Astrocyte of the cerebellum (primary cell): ENCODE measurements around the gene SLC15A3.

ENCODE experiments used
- DNase-seq: peaks from one replicate; pipeline ENCODE4 v3.0.0-alpha.2; 2011; ENCODE audit warnings: low read depth
- H3K4me3 ChIP-seq: 2 replicates; pipeline ENCODE4 v1.5.1; 2011; ENCODE audit warnings: mild to moderate bottlenecking, low read depth, low read length, moderate library complexity
- in situ Hi-C: cut with HindIII; loops from 2 replicates; pipeline ENCODE4 v1.10.0; 2017; ENCODE audit warnings: low sequenced_read_pairs
- TF ChIP-seq, protein P1 (sequence below): IDR thresholded peaks from 2 replicates; pipeline ENCODE4 v1.5.1; 2012; ENCODE audit warnings: low read length, low read depth, moderate library complexity, mild to moderate bottlenecking; ENCODE audit errors: missing control alignments

Gene SLC15A3

DNA sequence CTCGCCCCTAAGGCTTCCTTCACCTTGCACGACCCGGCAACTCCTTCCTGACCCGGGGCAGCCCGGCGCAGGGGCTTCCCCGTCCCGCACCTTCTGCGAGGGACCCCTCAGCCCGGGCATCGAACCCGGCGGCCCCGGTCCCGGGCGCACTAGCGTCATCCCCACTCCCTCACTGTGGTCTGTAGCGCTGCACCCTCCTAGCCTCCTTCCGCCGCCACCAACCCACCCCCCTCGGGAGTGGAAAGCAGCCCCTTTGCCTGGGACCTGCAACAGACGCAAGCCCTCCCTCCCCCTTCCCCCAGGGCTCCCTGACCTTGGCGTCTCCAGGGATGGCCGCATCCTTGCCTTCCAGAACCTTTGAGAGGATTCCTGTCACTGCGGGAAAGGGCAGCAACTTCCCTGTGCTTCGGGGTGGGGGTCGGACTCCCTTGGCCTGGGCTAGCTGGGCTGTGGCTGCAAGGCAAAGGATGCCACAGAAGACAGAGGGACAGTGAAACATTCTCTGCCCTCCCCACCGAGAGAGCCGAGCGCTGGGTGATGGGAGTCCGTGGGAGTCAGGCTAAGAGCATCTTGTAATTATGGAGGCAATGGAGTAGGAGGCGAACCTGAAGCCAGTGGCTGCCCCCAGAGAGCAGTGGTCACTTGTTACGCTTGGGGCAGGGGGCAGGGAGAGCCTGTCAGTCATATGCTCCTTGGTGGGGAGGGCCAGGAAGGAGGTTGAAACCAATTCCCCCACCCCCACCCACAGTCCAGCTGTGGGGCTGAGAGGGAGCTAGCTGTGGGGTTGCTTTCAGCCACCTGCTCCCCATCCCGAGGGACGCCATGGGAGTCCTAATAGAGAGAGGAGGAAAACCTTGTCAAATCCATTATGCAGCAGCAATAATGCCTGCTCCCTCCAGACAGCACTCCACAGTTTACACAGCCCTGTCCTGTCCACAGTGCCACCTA is 26.8 kb downstream of the SLC15A3 start:
- in situ Hi-C loops = loop anchor here (5.0 kb wide), 1 partner anchor 207 kb away; no protein-coding TSS in a partner anchor
- no peak for DNase-seq
- TF ChIP-seq, protein P1, sequence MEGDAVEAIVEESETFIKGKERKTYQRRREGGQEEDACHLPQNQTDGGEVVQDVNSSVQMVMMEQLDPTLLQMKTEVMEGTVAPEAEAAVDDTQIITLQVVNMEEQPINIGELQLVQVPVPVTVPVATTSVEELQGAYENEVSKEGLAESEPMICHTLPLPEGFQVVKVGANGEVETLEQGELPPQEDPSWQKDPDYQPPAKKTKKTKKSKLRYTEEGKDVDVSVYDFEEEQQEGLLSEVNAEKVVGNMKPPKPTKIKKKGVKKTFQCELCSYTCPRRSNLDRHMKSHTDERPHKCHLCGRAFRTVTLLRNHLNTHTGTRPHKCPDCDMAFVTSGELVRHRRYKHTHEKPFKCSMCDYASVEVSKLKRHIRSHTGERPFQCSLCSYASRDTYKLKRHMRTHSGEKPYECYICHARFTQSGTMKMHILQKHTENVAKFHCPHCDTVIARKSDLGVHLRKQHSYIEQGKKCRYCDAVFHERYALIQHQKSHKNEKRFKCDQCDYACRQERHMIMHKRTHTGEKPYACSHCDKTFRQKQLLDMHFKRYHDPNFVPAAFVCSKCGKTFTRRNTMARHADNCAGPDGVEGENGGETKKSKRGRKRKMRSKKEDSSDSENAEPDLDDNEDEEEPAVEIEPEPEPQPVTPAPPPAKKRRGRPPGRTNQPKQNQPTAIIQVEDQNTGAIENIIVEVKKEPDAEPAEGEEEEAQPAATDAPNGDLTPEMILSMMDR = no peak
- H3K4me3 ChIP-seq = peak overlapping the region; percentile 76

DNA sequence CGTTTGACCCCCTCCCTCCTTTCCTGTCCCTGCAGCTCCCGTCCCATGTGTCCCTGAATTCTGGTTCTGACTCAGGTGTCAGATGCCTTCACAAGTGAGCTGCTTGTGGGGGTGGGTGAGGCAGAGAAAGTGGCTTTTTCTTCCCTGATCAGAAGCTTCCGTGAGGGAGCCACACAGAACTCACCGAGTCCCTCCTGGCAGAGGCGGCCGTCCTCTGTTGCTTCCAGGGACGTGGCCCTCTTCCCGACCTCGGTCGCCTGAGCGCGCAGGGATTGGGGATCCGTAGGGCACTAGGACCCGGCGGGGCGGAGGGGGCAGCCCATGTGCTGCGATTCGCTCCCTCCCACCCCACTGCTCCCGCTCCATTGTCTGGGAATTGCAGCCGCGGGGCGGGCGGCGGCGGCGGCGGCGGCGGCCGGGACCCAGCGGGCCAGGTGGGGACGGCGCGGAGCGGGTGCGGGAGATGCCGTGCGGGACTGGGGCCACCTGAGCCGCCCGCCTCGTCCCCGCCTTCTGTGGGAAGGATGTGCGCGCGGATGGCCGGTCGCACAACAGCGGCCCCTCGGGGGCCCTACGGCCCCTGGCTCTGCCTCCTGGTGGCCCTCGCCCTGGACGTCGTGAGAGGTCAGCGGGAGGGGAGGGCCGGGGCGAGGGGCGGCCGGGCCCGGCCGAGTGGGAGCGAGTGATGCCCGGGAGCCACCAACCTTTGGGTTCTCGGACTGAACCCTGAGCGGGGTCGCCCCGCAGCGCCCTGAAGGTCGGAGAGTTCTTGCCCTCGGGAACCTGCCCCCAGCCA is 27.7 kb downstream of the SLC15A3 start, which contains the start of gene TMEM132A:
Gene TMEM132A (plus strand): TSS at position 351 of the 796 bp plus-strand sequence. CDS start 174 bp downstream, at position 525.
- TF ChIP-seq, protein P1 = no peak
- peak within 1 kb of the TSS; percentile 76 for H3K4me3 ChIP-seq
- in situ Hi-C loops = loop anchor here (5.0 kb wide), 1 partner anchor 208 kb away; no protein-coding TSS in a partner anchor
- DNase-seq = no peak

DNA sequence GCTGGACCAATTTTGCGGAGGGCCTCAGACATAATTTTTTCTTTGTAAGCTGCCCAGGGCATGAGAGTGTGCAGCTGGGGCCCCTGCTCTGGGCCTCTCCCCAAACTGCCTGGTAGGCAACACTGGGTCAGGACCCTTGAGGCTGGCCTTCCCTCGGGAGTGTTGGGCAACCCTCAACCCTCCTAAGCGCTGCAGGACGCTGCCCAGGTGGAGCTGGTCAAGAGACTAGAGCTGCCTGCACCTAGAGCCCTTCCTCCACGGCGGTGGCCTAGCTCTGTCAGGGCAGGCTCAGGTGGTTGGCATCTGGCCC is 28.2 kb downstream of the SLC15A3 start:
- TF ChIP-seq, protein P1 = no peak

DNA sequence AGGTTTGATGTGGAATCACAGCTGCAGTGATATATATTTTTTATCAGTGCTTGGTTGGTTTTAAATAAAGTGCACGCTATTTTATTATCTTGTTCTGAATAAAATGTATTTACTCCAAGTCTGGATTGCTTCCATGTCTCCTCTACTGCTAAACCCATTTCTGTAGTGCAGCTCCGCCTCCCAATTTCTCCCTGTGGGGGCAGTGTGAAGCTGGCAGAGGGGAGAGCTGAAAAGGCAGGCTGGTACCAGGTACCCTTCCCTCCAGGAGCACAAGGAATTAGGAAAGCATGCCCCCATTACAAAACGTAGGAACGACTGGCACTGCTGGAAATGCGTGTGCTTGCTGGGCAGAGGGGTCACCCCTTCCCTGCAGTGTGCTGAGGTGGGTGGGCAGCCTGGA is 28.6 kb downstream of the SLC15A3 start:
- H3K4me3 ChIP-seq = no peak overlapping the region
- no peak for DNase-seq
- TF ChIP-seq, protein P1 = no peak
- in situ Hi-C loops = loop anchor here (5.0 kb wide), 1 partner anchor 209 kb away; no protein-coding TSS in a partner anchor

More for the DNA sequence above, 28.2 kb downstream of the SLC15A3 start:
- no peak overlapping the region for H3K4me3 ChIP-seq
- DNase-seq = no peak
- in situ Hi-C loops = loop anchor here (5.0 kb wide), 1 partner anchor 209 kb away; no protein-coding TSS in a partner anchor

DNA sequence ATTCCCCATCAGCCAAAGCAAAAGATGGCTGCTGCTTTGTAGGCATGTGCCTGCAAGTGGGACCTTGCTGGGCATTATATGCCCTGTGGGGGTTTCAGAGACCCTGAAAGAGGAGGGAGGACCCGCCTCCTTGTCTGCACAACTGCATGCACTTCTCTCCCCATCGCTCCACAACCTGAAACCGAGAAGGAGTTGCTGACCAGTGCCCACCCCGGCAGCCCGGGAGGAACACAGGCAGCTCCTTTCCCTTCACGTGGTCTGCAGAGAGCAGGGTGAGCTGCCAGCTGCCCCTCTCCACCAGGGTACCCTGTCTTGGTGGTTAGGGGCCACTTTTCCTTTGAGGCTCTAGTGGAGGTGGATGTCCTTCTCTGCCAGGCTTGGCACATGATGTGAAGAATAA is 29.1 kb downstream of the SLC15A3 start:
- in situ Hi-C loops = loop anchor here (5.0 kb wide), 1 partner anchor 209 kb away; no protein-coding TSS in a partner anchor
- H3K4me3 ChIP-seq = no peak overlapping the region
- TF ChIP-seq, protein P1 = no peak
- no peak for DNase-seq

DNA sequence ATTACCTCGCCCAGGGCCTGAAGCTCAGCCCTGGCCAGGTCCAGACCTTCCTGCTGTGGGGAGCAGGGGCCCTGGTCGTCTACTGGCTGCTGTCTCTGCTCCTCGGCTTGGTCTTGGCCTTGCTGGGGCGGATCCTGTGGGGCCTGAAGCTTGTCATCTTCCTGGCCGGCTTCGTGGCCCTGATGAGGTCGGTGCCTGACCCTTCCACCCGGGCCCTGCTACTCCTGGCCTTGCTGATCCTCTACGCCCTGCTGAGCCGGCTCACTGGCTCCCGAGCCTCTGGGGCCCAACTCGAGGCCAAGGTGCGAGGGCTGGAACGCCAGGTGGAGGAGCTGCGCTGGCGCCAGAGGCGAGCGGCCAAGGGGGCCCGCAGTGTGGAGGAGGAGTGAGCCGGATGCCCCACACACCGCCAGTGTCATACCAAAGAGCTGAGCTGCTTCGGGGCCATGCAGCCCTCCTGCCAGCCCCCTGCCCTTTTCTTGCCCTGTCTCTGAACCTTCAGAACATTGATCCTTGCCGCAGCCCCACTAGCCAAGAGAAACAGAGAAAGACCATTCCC is 30.1 kb downstream of the SLC15A3 start:
- in situ Hi-C loops = loop anchor here (5.0 kb wide), 1 partner anchor 210 kb away; no protein-coding TSS in a partner anchor
- no peak for DNase-seq
- H3K4me3 ChIP-seq = no peak overlapping the region
- TF ChIP-seq, protein P1 = no peak
